Measurements from ENCODE around the gene RBX1.
"Not testable (repeated sequence)": the region's sequence is repeated elsewhere in the genome, so short reads cannot be mapped to it uniquely, and the experiment has no call there.

The RBX1 gene

DNA sequence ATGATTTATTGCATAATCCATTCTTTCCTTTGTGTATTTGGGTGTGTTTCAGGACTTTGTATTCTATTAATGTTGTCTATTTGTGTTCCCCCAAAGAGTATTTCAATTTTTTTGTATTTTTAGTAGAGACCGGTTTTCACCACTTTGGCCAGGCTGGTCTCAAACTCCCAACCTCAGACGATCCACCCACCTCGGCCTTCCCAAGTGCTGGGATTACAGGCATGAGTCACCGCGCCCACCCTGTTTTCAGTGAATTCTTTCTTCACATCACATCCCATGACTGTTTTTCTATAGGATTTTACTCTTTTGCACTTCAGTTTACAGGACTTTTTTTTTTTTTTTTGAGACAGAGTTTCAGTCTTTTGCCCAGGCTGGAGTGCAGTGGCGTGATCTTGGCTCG lies 46.3 kb downstream of the RBX1 start:
- H3K27ac Mint-ChIP-seq = no peak overlapping the region
- H3K27me3 Mint-ChIP-seq = no peaks in the 10 kb centered on the region
- no peak overlapping the region for H3K4me3 Mint-ChIP-seq
- H3K4me1 Mint-ChIP-seq = no peaks in the 10 kb centered on the region
- DNase-seq (no peak), ATAC-seq (no peak)
- H3K9me3 Mint-ChIP-seq = no peaks in the 10 kb centered on the region

DNA sequence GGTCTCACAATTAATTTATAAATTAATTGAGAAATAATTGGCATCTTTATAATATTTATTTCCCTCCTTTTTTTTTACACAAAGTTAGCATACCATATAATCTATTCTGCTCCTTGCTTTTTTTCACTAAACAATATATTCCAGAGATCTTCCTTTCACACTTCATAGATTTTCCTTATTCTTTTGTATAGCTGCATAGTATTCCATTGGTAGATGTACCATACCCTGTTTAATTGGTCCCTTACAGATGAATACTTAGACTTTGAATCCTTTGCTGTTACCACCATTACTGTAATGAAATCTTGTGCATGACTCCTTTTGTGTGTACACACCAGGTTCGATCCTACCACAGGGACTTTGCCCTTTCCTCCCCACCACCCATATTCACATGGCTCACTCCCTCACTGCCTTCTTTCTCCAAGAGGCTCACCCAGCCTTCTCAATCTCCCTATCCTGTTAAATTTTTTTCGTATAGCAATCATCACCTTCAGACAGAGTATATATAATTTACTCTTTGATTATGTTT lies 48.9 kb downstream of the RBX1 start:
- no peaks in the 10 kb centered on the region for H3K9me3 Mint-ChIP-seq
- no peak overlapping the region for H3K27ac Mint-ChIP-seq
- DNase-seq = no peak
- H3K27me3 Mint-ChIP-seq = no peaks in the 10 kb centered on the region
- no peaks in the 10 kb centered on the region for H3K4me1 Mint-ChIP-seq
- no peak for ATAC-seq
- H3K4me3 Mint-ChIP-seq = no peak overlapping the region

DNA sequence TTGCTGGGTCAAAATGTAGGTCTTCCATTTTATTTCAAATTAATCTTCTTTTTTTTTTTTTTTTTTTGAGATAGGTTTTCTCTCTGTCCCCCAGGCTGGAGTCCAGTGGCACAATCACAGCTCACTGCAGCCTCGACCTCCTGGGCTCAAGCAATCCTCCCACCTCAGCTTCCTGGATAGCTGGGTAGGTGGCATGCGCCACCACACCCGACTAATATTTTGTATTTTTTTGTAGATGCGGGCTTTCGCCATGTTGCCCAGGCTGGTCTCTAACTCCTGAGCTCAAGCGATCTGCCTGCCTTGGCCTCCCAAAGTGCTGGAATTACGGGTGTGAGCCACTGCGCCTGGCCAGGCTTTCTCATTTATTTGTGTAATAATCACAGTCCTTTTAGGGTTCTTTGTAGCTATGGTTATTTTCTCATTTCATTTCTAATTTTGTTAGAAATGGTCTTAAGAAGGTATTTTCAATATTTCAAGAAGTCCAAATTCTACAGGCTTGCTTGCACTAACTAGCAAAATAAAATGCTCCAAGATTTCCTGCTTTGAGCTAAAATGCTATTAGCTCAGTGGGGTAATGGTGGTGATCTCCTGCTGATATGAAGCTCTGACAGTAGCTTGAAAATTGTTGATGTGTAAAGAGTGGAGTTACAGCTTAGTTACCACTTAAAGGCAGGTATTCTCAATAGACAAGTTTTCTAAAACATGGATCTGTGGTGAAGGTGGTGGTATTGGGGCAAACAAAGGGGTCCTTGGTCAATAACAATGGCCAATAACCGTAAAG lies 50.0 kb downstream of the RBX1 start:
- H3K9me3 Mint-ChIP-seq = no peaks in the 10 kb centered on the region
- H3K27ac Mint-ChIP-seq = no peak overlapping the region
- no peaks in the 10 kb centered on the region for H3K27me3 Mint-ChIP-seq
- no peak overlapping the region for H3K4me3 Mint-ChIP-seq
- ATAC-seq = no peak
- DNase-seq = no peak
- no peaks in the 10 kb centered on the region for H3K4me1 Mint-ChIP-seq

DNA sequence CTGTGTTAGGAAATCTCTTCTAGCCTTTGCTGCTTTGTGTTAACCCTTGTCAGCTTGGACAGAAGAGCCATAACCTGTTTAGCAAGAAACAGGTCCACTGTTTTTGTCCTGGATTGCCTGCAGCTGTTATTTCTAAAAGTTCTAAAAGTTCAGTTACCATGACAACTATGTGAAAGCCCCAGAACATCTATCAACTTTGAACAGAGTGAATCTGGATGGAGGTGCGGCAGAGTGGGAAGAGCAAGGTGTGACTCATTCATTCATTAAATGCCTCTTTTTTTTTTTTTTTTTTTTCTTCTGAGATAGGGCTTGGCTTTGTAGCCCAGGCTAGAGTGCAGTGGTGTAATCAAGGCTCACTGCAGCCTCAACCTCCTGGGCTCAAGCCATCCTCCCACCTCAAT lies 50.5 kb downstream of the RBX1 start:
- ATAC-seq = no peak
- H3K27me3 Mint-ChIP-seq = no peaks in the 10 kb centered on the region
- H3K4me3 Mint-ChIP-seq = no peak overlapping the region

DNA sequence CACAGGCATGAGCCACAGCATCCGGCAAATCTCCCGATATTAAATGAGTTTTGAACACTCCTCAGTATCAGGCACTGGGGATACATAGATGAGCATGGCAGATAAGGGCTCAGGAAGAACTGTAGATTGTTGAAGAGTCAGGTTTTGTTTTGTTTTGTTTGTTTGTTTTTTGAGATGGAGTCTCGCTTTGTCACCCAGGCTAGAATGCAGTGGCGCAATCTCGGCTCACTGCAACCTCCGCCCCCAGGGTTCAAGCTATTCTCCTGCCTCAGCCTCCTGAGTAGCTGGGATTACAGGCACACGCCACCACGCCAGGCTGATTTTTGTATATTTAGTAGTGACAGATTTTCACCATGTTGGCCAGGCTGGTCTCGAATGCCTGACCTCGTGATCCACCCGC lies 51.2 kb downstream of the RBX1 start:
- not testable (repeated sequence) for H3K4me3 Mint-ChIP-seq, ATAC-seq, H3K27ac Mint-ChIP-seq, H3K4me1 Mint-ChIP-seq, H3K27me3 Mint-ChIP-seq, DNase-seq, H3K9me3 Mint-ChIP-seq

More for the DNA sequence above, 50.5 kb downstream of the RBX1 start:
- Mint-ChIP-seq H3K4me1 (no peaks in the 10 kb centered on the region), H3K27ac (no peak overlapping the region), H3K9me3 (no peaks in the 10 kb centered on the region)
- no peak for DNase-seq

DNA sequence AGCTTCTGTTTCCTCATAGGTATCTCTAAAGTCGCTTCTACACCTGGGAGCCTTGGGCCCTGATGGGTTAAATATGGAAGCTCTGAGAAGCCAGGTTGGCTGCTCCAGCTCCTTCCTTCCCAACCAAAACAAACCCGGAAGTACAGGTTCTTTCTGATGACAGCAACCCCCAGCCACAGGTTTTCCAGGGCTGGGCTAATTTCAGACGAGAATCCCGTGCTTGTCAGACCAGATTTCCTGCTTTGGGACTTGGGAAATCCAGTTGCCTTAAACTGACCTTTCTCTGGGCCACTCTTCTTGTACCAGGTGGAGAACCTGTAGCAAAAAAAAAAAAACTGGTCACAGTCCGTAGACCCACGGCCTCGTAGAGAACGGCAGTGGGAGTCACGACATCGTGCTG lies 51.9 kb downstream of the RBX1 start:
- ATAC-seq = no peak
- Mint-ChIP-seq H3K27ac (no peak overlapping the region), H3K4me3 (no peak overlapping the region), H3K4me1 (no peaks in the 10 kb centered on the region), H3K27me3 (no peaks in the 10 kb centered on the region), H3K9me3 (no peaks in the 10 kb centered on the region)
- DNase-seq = no peak

DNA sequence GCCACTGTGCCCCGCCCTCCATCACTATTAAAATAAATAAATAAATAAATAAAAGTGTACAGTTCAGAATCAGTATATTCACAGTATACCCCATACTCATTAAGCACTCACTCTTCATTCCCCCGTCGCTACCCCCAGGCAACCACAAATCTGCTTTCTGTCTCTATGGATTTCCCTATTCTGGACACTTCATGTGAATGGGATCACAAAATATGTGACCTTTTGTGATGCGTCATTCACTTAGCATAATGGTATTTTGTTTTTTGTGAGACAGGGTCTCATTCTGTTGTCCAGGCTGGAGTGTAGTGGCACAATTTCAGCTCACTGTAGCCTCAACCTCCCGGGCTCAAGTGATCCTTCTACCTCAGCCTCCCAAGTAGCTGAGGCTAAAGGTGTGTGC lies 52.8 kb downstream of the RBX1 start:
- H3K4me1 Mint-ChIP-seq = no peaks in the 10 kb centered on the region
- H3K27ac Mint-ChIP-seq = no peak overlapping the region
- no peak for ATAC-seq
- H3K27me3 Mint-ChIP-seq = no peaks in the 10 kb centered on the region
- H3K4me3 Mint-ChIP-seq = no peak overlapping the region
- no peak for DNase-seq
- no peaks in the 10 kb centered on the region for H3K9me3 Mint-ChIP-seq

DNA sequence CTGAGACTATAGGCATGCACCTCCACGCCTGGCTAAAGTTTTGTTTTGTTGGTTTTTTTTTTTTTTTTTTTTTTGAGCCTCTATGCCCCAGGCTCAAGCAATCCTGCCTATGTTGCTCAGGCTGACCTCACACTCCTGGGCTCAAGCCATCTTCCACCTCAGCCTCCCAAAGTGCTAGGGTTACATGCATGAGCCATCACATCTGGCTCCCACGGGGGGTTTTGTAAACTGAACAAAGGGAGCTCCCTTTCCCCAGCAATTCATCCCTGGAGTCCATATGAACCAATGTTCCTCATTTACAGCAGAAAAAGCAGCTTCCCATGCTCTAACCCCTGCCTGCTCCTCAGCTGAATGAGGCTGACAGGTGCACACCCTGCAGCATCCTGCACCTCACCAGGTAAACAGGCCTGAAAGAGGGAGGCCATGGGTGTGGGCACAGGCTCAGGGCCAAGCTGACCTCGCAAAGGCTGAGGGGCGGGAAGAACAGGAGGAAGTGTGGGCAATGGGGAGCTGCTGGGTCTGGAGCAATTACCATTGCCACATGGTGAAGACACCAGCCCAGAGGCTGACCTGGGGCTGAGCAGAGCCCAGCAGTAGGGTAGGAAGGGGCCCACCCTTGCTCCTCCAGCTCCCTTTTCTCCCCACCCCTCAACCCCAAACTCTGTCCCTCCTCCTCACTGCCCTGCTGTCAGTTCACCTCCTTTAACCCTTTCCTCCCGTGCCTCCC lies 58.2 kb downstream of the RBX1 start:
- no peak for ATAC-seq
- Mint-ChIP-seq H3K4me1 (no peaks in the 10 kb centered on the region), H3K27me3 (no peaks in the 10 kb centered on the region), H3K27ac (no peak overlapping the region), H3K9me3 (no peaks in the 10 kb centered on the region), H3K4me3 (no peak overlapping the region)
- no peak for DNase-seq

DNA sequence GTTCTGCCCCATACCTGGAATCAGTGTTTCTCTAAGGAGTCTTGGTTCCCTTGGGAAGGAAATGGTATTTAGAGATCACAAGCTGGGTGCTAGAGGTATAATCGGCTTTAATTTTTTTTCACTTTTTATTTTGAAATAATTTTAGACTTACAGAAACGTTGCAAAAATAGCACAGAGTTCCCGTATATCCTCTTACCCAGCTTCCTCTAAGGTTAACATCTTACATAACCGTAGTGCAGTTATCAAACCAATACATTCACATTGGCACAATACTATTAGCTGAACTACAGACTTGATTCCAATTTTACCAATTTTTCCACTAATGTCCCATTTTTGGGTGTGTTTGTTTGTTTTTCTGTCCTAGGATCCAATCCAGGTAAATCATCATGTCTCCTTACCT lies 63.8 kb downstream of the RBX1 start:
- DNase-seq (no peak), ATAC-seq (no peak)
- Mint-ChIP-seq H3K4me3 (no peak overlapping the region), H3K9me3 (no peaks in the 10 kb centered on the region), H3K27me3 (no peaks in the 10 kb centered on the region), H3K4me1 (peaks cover under 1% of the 10 kb centered on the region), H3K27ac (no peak overlapping the region)

DNA sequence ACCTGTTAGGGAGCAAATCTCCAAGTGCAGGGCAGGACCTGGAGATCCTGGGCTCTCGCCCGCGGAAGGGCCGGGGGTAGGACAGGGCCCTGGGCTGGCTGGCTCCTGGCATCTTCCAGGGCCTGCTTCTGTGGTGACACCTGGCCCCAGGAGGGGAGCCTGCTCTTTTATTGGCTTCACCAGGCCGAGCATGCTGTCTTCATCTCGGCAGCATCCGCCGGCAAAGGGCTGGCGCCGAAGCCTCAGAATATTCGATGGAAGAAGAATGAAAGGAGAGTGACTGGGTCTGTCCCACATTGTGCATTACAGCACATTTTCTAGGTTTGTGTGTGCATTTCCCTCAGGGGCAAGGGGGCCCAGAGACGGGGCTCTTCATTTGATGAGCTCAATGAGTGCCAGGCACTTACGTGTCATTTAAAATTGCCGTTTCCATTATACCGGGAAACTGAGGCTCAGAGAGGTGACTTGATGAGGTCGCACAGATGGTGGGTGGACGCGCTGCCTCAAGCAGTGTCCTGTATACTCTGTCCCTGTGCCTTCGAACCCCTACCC lies 70.0 kb downstream of the RBX1 start:
- Mint-ChIP-seq H3K4me3 (peak overlapping the region; percentile 97 to 99), H3K27ac (peak overlapping the region; percentile 81), H3K4me1 (peaks cover 21% of the 10 kb centered on the region), H3K27me3 (no peaks in the 10 kb centered on the region), H3K9me3 (no peaks in the 10 kb centered on the region)
- ATAC-seq = no peak
- DNase-seq = peak; percentile 4 to 9

DNA sequence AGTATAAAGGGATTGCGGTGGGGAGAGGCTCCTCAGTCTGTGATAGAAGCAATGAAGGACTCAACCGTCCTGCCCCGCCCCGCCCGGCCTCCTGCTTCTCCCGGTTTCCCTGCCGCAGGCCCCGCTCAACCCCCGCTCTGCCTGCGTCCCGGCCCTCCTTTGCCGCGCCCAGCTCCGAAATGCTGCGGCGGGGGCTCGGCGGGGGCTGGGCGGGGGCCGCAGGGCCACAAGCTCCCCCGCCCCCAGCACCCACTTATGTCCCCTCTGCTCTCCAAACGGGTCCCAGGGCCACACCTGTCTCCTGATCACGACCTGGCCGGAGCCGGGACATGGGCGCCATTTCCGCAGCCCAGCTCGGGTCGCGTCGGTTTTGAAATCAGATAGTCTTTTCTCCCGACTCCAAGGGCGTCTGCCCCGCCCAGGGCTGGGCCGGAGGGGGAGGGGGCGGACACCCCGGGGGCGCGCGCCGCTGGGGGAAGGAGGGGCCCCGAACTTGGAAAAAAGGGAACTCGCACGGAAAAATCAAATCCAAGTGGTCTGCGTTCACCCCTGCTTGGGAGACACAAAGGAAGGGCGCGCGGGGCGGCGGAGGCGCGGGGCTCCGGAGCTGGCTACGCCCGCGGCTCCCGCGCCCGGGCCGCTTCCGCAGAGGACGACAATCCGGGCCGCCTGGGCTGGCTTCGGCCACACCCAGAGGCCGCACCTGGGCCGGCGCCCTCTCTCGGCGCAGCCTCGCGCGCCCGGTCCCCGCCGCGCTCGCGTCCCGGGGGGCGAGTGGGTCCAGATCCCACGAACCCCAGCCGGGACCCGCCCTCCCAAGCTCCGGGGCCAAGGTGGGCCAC lies 70.7 kb downstream of the RBX1 start:
- DNase-seq (peak; percentile 60 to 68), ATAC-seq (peak; percentile 81)
- Mint-ChIP-seq H3K9me3 (no peaks in the 10 kb centered on the region), H3K27me3 (no peaks in the 10 kb centered on the region), H3K27ac (peak overlapping the region; percentile 95 to 99), H3K4me1 (peaks cover 21% of the 10 kb centered on the region), H3K4me3 (peak overlapping the region; percentile 97 to 99)

DNA sequence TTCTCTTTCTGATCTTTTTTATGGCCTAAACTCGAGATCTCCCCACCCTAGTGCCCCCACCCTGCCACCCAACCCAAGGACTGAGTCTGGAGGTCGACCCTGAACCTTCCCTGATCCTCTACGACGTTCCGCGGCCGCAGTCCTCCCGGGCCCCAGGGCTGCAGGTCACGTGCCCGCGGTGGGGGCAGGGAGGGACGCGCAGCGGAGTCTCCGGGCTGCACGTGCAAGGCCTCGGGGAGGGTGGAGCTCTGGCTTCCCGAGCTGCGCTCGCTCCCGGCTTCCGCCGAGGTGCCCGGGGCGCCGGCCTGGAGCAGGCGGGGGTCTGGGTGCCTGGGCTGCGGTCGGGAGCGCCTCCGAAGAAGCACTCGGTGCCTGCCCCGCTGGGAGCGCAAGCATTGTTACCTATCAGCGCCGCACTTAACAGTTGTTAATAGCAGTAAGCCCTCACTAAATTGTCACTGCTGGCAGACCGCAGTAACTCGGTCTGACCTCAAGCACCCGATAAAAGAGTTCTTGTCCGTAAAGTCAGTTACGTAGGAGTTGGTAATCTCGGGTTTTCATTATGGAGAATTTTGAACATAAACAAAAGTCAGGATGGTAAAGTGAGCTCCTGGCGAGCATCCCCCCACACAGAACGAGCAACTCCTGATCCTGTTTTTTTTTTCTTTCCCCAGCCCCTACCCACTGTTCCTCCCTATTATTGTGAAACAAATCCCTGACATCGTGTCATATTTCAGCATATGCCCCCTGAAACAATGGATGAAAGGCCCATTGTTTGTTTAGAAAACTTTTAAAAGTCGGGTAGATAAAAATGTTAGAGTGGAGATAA lies 71.5 kb downstream of the RBX1 start:
- DNase-seq (peak; percentile 74 to 81), ATAC-seq (peak; percentile 86)
- peak overlapping the region; percentile 84 to 99 for H3K4me3 Mint-ChIP-seq
- H3K27me3 Mint-ChIP-seq = no peaks in the 10 kb centered on the region
- H3K4me1 Mint-ChIP-seq = peaks cover 21% of the 10 kb centered on the region
- H3K27ac Mint-ChIP-seq = peak overlapping the region; percentile 75 to 90
- H3K9me3 Mint-ChIP-seq = no peaks in the 10 kb centered on the region

All from stimulated activated naive CD8-positive, alpha-beta T cell treated with anti-CD3 and anti-CD28 coated beads, Interleukin-15, amount 100 ng/mL, for 72 hours (primary cell).